IMR-90 (cell line): Measurements from ENCODE around the gene INTS14. TPM values are rescaled to one million over a fixed set of nuclear protein-coding genes. Genes with fewer than 3 reads are reported as not detected.

Experiments used
- ATAC-seq: fragments of 200-7000 bp; cut with Tn5 transposase; 2 replicates; pipeline ENCODE4 v1.9.1; 2020; ENCODE audit warnings: low read depth, mild to moderate bottlenecking, moderate library complexity
- BruUV-seq: library from RNA; stranded (reverse); fragments of 400-500 nt; replicated peaks from 2 replicates; lab custom pipeline; 2021; lab: Mats Ljungman, UMichigan
- CTCF ChIA-PET: fragments of 300-600 bp; formaldehyde crosslinking; extraction: SDS; loops from one replicate; lab custom pipeline; 2021; ENCODE audit warnings: antibody characterized with exemption; lab: Yijun Ruan, JAX
- POLR2A ChIA-PET: fragments of 300-600 bp; sonication (Branson Sonifier 250); formaldehyde crosslinking; loops from one replicate; lab custom pipeline; 2022; ENCODE audit warnings: antibody characterized with exemption; ENCODE audit not compliant: unreplicated experiment; lab: Charles Lee
- DNase-seq: peaks from one replicate; pipeline ENCODE4 v3.0.0; 2013
- H2AFZ ChIP-seq: replicated peaks from 2 replicates; pipeline ENCODE3; 2013; ENCODE audit warnings: low read length, mild to moderate bottlenecking; ENCODE audit not compliant: poor library complexity
- H2AK5ac ChIP-seq: 2 replicates; pipeline ENCODE4 v1.6.1; 2013; ENCODE audit warnings: low read depth, low read length, inconsistent platforms
- H2AK9ac ChIP-seq: replicated peaks from 2 replicates; pipeline ENCODE3; 2013; ENCODE audit warnings: mild to moderate bottlenecking, low read depth, low read length, moderate library complexity; ENCODE audit not compliant: poor library complexity
- H2BK120ac ChIP-seq: 2 replicates; pipeline ENCODE4 v1.6.1; 2013; ENCODE audit warnings: low read depth, low read length, inconsistent platforms
- H2BK15ac ChIP-seq: 3 replicates; pipeline ENCODE4 v1.6.1; 2013; ENCODE audit warnings: low read depth, low read length, inconsistent platforms
- H2BK20ac ChIP-seq: 2 replicates; pipeline ENCODE4 v1.6.1; 2013; ENCODE audit warnings: low read depth, mild to moderate bottlenecking, inconsistent platforms, low read length, moderate library complexity
- H2BK5ac ChIP-seq: 2 replicates; pipeline ENCODE4 v1.6.1; 2013; ENCODE audit warnings: mild to moderate bottlenecking, low read depth, low read length, inconsistent platforms; ENCODE audit not compliant: poor library complexity, severe bottlenecking
- H3K14ac ChIP-seq: replicated peaks from 2 replicates; pipeline ENCODE4 v1.6.1; 2013; ENCODE audit warnings: low read depth, low read length, inconsistent platforms
- H3K18ac ChIP-seq: 2 replicates; pipeline ENCODE4 v1.6.1; 2013; ENCODE audit warnings: low read depth, low read length, control low read depth
- H3K23ac ChIP-seq: 2 replicates; pipeline ENCODE4 v1.6.1; 2013; ENCODE audit warnings: low read depth, low read length, inconsistent platforms
- H3K27ac ChIP-seq: 2 replicates; pipeline ENCODE4 v1.5.1; 2013; ENCODE audit warnings: mild to moderate bottlenecking, control low read depth, low read length; ENCODE audit not compliant: insufficient read depth
- H3K27me3 ChIP-seq: 2 replicates; pipeline ENCODE4 v1.6.1; 2013; ENCODE audit warnings: low read length; ENCODE audit not compliant: control insufficient read depth, insufficient read depth
- H3K36me3 ChIP-seq: 2 replicates; pipeline ENCODE4 v1.6.1; 2013; ENCODE audit warnings: low read length, mixed read lengths; ENCODE audit not compliant: control insufficient read depth, insufficient read depth
- H3K4ac ChIP-seq: 2 replicates; pipeline ENCODE4 v1.6.1; 2013; ENCODE audit warnings: low read depth, low read length, inconsistent platforms
- H3K4me1 ChIP-seq: 2 replicates; pipeline ENCODE4 v1.6.1; 2013; ENCODE audit warnings: low read length, mixed read lengths; ENCODE audit not compliant: control insufficient read depth, insufficient read depth
- H3K4me2 ChIP-seq: 2 replicates; pipeline ENCODE4 v1.6.1; 2013; ENCODE audit warnings: low read depth, mild to moderate bottlenecking, control low read depth, low read length, moderate library complexity
- H3K4me3 ChIP-seq: 2 replicates; pipeline ENCODE4 v1.5.1; 2013; ENCODE audit warnings: low read depth, mild to moderate bottlenecking, control low read depth, low read length, moderate library complexity; ENCODE audit not compliant: insufficient read depth
- H3K56ac ChIP-seq: 2 replicates; pipeline ENCODE4 v1.6.1; 2013; ENCODE audit warnings: low read length, inconsistent platforms; ENCODE audit not compliant: insufficient read depth; ENCODE audit errors: extremely low read depth
- H3K79me1 ChIP-seq, 2 experiments: 2 replicates each; pipeline ENCODE4 v1.6.1; 2013; ENCODE audit warnings: low read length in 2 of 2, inconsistent platforms in 1 of 2, low read depth in 1 of 2
- H3K9ac ChIP-seq: 2 replicates; pipeline ENCODE4 v1.6.1; 2013; ENCODE audit warnings: low read depth, low read length, control low read depth
- H3K9me1 ChIP-seq: 2 replicates; pipeline ENCODE4 v1.6.1; 2013; ENCODE audit warnings: low read length, inconsistent platforms; ENCODE audit not compliant: insufficient read depth
- H3K9me3 ChIP-seq: 2 replicates; pipeline ENCODE4 v1.6.1; 2013; ENCODE audit warnings: low read length; ENCODE audit not compliant: control insufficient read depth, insufficient read depth
- H4K20me1 ChIP-seq: 2 replicates; pipeline ENCODE4 v1.6.1; 2013; ENCODE audit warnings: low read length, inconsistent platforms; ENCODE audit not compliant: insufficient read depth
- H4K5ac ChIP-seq: 2 replicates; pipeline ENCODE4 v1.6.1; 2013; ENCODE audit warnings: mild to moderate bottlenecking, low read depth, low read length, control low read depth
- H4K8ac ChIP-seq, 2 experiments: 2 replicates each; pipeline ENCODE4 v1.6.1; 2013; ENCODE audit warnings: low read depth in 2 of 2, low read length in 2 of 2, control low read depth in 1 of 2, inconsistent platforms in 1 of 2
- H4K91ac ChIP-seq: 2 replicates; pipeline ENCODE4 v1.6.1; 2013; ENCODE audit warnings: low read depth, low read length, inconsistent platforms; ENCODE audit not compliant: insufficient read depth
- BHLHE40 ChIP-seq: fragments of 150-350 bp; IDR thresholded peaks from 2 replicates; pipeline ENCODE4 v1.6.1; 2016; ENCODE audit warnings: mild to moderate bottlenecking, low read depth, low read length
- CEBPB ChIP-seq: IDR thresholded peaks from 2 replicates; pipeline ENCODE4 v1.6.1; 2012; ENCODE audit warnings: low read depth, low read length, improper control_type of control experiment
- CHD1 ChIP-seq: IDR thresholded peaks from 2 replicates; pipeline ENCODE4 v1.6.1; 2012; ENCODE audit warnings: low read depth, low read length, improper control_type of control experiment
- ELK1 ChIP-seq: fragments of 150-350 bp; IDR thresholded peaks from 2 replicates; pipeline ENCODE4 v1.6.1; 2016; ENCODE audit warnings: low read depth, mild to moderate bottlenecking, low read length, moderate library complexity, borderline replicate concordance
- USF2 ChIP-seq: fragments of 150-350 bp; IDR thresholded peaks from 2 replicates; pipeline ENCODE4 v1.6.1; 2017; ENCODE audit warnings: mild to moderate bottlenecking, antibody characterized with exemption, low read length, low read depth
- WGBS, 2 experiments: methylation state at CpG; one replicate each; pipeline versions ENCODE4 v1.1.5 to v1.1.7; 2013; ENCODE audit warnings: missing lambda C conversion rate in 2 of 2; ENCODE audit not compliant: insufficient read length in 1 of 2; ENCODE audit errors: extremely low coverage in 2 of 2; 5-methylcytosine and 5-hydroxymethylcytosine counted together
- dilution Hi-C: fragments of 300-500 bp; cut with HindIII; formaldehyde crosslinking; loops from one replicate; pipeline ENCODE4 v1.14.3; 2018; ENCODE audit warnings: low sequenced_read_pairs; ENCODE audit not compliant: unreplicated experiment
- in situ Hi-C: fragments of 300-500 bp; cut with MboI; formaldehyde crosslinking; loops from 3 replicates; pipeline ENCODE4 v1.14.3; 2019; ENCODE audit warnings: low sequenced_read_pairs, inconsistent platforms, mixed read lengths
- intact Hi-C: fragments of 100-400 bp; cut with micrococcal nuclease; formaldehyde crosslinking; loops from 2 replicates; pipeline ENCODE4 v1.10.0; 2022
- polyA plus RNA-seq, 3 experiments: library from polyadenylated mRNA; depleted of rRNA; stranded (reverse); fragments of >200 nt; gene quantifications; 2 replicates each; pipeline ENCODE4 v1.2.3, GENCODE V29; 2012; ENCODE audit warnings: low replicate concordance in 1 of 3
- total RNA-seq: library from RNA; depleted of rRNA; stranded (reverse); fragments of >200 nt; gene quantifications from 2 replicates; pipeline ENCODE4 v1.2.3, GENCODE V29; 2012

Gene INTS14
- total and polyA plus RNA-seq, 2 of the 4 experiments (the other 2 are of a cell fraction) = 22.9 to 39.5 TPM

- POLR2A ChIA-PET = interaction anchor here (0.7 kb wide), 1 partner anchor 88 kb away, joined by 7 read pairs; no protein-coding TSS in a partner anchor
- H3K4me2 ChIP-seq = no peak overlapping the region; the same call in 1 of the 2 replicates
- peak overlapping the region; percentile 9 for H4K91ac ChIP-seq
- H2AK5ac ChIP-seq = peak overlapping the region; percentile 79
- peak overlapping the region; percentile 86 for H3K14ac ChIP-seq
- H3K27me3 ChIP-seq = no peaks in the 10 kb centered on the region
- no peak overlapping the region for H2AFZ ChIP-seq
- peak overlapping the region; percentile 82 for H2BK5ac ChIP-seq
- WGBS, 2 experiments = no CpG with 5 or more reads among the region's 5 CpGs
- in situ Hi-C loops = no loop called here
- no peak overlapping the region for H3K9ac ChIP-seq
- no peak overlapping the region; the same call in 1 of the 2 replicates for H3K56ac ChIP-seq
- H3K4me1 ChIP-seq = peaks cover 17% of the 10 kb centered on the region
- no peaks in the 10 kb centered on the region for H3K9me3 ChIP-seq
- no peak overlapping the region; the same call in 2 of the 3 replicates for H2BK15ac ChIP-seq
- H3K9me1 ChIP-seq = peaks cover 13% of the 10 kb centered on the region
- H3K79me1 ChIP-seq = no peaks in the 10 kb centered on the region
- peak overlapping the region in 1 of 2 experiments; percentile 4; a peak in 1 of 4 replicates for H4K8ac ChIP-seq
- no peak overlapping the region for H2AK9ac ChIP-seq
- intact Hi-C loops = no loop called here
- H3K27ac ChIP-seq = no peak overlapping the region
- BruUV-seq = no TSS peak
- H3K18ac ChIP-seq = peak overlapping the region; percentile 18; the same call in 1 of the 2 replicates
- peak overlapping the region; percentile 76 for H2BK20ac ChIP-seq
- no peaks in the 10 kb centered on the region for H4K20me1 ChIP-seq
- 0 out of 2 replicates have a peak overlapping the region, but pooled peaks have one; percentile 2 for H4K5ac ChIP-seq
- H2BK120ac ChIP-seq = peak overlapping the region; percentile 69
- H3K4ac ChIP-seq = peak overlapping the region; percentile 58
- H3K4me3 ChIP-seq = no peak overlapping the region
- ATAC-seq = peak; percentile 41
- peaks cover 13% of the 10 kb centered on the region for H3K36me3 ChIP-seq
- H3K23ac ChIP-seq = peak overlapping the region; percentile 8
- dilution Hi-C loops = no loop called here
- DNase-seq = peak; percentile 67
- peak; percentile 81 for TF ChIP-seq CEBPB
- TF ChIP-seq CHD1 = no peak
- no peak for TF ChIP-seq USF2
- no peak for TF ChIP-seq BHLHE40
- TF ChIP-seq ELK1 = no peak
- CTCF ChIA-PET = interaction anchor here (0.6 to 1.7 kb wide), 5 partner anchors 13 to 226 kb away, joined by 3 to 9 read pairs (median 4); no protein-coding TSS in a partner anchor
These were observed 43.0 kb upstream of the INTS14 start for GRCh38 chr15:65653801-65654521.
